Rectal smooth muscle tissue (tissue), 1 donor: Measurements from ENCODE around the gene ZHX3.

Experiments used
- H3K27ac ChIP-seq: one replicate; pipeline ENCODE4 v1.7.0; 2013; ENCODE audit warnings: low read depth, low read length, inconsistent platforms
- H3K27me3 ChIP-seq: one replicate; pipeline ENCODE4 v1.7.0; 2013; ENCODE audit warnings: low read length; ENCODE audit not compliant: control insufficient read depth, insufficient read depth
- H3K36me3 ChIP-seq: one replicate; pipeline ENCODE4 v1.7.0; 2013; ENCODE audit warnings: low read length; ENCODE audit not compliant: control insufficient read depth, insufficient read depth
- H3K4me1 ChIP-seq: one replicate; pipeline ENCODE4 v1.7.0; 2013; ENCODE audit warnings: low read length; ENCODE audit not compliant: control insufficient read depth, insufficient read depth
- H3K4me3 ChIP-seq: one replicate; pipeline ENCODE4 v1.7.0; 2013; ENCODE audit warnings: low read length
- H3K9ac ChIP-seq: one replicate; pipeline ENCODE4 v1.7.0; 2013; ENCODE audit warnings: low read length

The ZHX3 gene

GRCh38 chr20:41145821-41146620, 171.5 kb downstream of the ZHX3 start:
- H3K9ac ChIP-seq: no peak overlapping the region
- peaks cover 10% of the 10 kb centered on the region for H3K4me1 ChIP-seq
- H3K27ac ChIP-seq: no peak overlapping the region
- no peaks in the 10 kb centered on the region for H3K27me3 ChIP-seq
- no peaks in the 10 kb centered on the region for H3K36me3 ChIP-seq
- H3K4me3 ChIP-seq: no peak overlapping the region

GRCh38 chr20:41145317-41145716, 172.2 kb downstream of the ZHX3 start:
- Histone ChIP-seq H3K36me3 (no peaks in the 10 kb centered on the region), H3K27me3 (no peaks in the 10 kb centered on the region), H3K4me1 (peaks cover 10% of the 10 kb centered on the region), H3K4me3 (no peak overlapping the region), H3K27ac (no peak overlapping the region), H3K9ac (no peak overlapping the region)

- H3K4me3 ChIP-seq: no peak overlapping the region
- H3K9ac ChIP-seq: no peak overlapping the region
- H3K27ac ChIP-seq: no peak overlapping the region
- no peaks in the 10 kb centered on the region for H3K36me3 ChIP-seq
- H3K27me3 ChIP-seq: no peaks in the 10 kb centered on the region
- peaks cover 10% of the 10 kb centered on the region for H3K4me1 ChIP-seq
Measured at GRCh38 chr20:41143354-41143753, 174.2 kb downstream of the ZHX3 start.

- Histone ChIP-seq H3K4me3 (no peak overlapping the region), H3K36me3 (no peaks in the 10 kb centered on the region), H3K4me1 (peaks cover 10% of the 10 kb centered on the region), H3K27me3 (no peaks in the 10 kb centered on the region), H3K27ac (no peak overlapping the region), H3K9ac (no peak overlapping the region)
Measured at GRCh38 chr20:41142919-41143318, 174.6 kb downstream of the ZHX3 start.

- no peak overlapping the region for H3K4me3 ChIP-seq
Measured at GRCh38 chr20:41142245-41142644, 175.3 kb downstream of the ZHX3 start.

GRCh38 chr20:41141153-41141815, 176.2 kb downstream of the ZHX3 start:
- Histone ChIP-seq H3K27me3 (no peaks in the 10 kb centered on the region), H3K4me3 (no peak overlapping the region), H3K4me1 (peaks cover 8% of the 10 kb centered on the region), H3K9ac (no peak overlapping the region), H3K36me3 (no peaks in the 10 kb centered on the region), H3K27ac (peak overlapping the region; percentile 11)

More at GRCh38 chr20:41142245-41142644, 175.3 kb downstream of the ZHX3 start:
- Histone ChIP-seq H3K9ac (no peak overlapping the region), H3K27ac (no peak overlapping the region), H3K36me3 (no peaks in the 10 kb centered on the region), H3K27me3 (no peaks in the 10 kb centered on the region), H3K4me1 (peaks cover 10% of the 10 kb centered on the region)

- Histone ChIP-seq H3K27ac (no peak overlapping the region), H3K27me3 (no peaks in the 10 kb centered on the region), H3K9ac (no peak overlapping the region), H3K4me3 (no peak overlapping the region), H3K4me1 (peaks cover under 1% of the 10 kb centered on the region), H3K36me3 (no peaks in the 10 kb centered on the region)
Measured at GRCh38 chr20:41140226-41141133, 177.1 kb downstream of the ZHX3 start.

- Histone ChIP-seq H3K9ac (no peak overlapping the region), H3K27ac (no peak overlapping the region), H3K4me1 (no peaks in the 10 kb centered on the region), H3K27me3 (no peaks in the 10 kb centered on the region), H3K36me3 (no peaks in the 10 kb centered on the region), H3K4me3 (peak overlapping the region; percentile 86)
Measured at GRCh38 chr20:41139227-41140093, 178.1 kb downstream of the ZHX3 start.

GRCh38 chr20:41138475-41139226, 178.9 kb downstream of the ZHX3 start:
- Histone ChIP-seq H3K9ac (peak overlapping the region; percentile 42), H3K4me3 (peak overlapping the region; percentile 86), H3K4me1 (no peaks in the 10 kb centered on the region), H3K36me3 (no peaks in the 10 kb centered on the region), H3K27me3 (no peaks in the 10 kb centered on the region), H3K27ac (peak overlapping the region; percentile 90)

GRCh38 chr20:41137614-41138474, 179.7 kb downstream of the ZHX3 start:
- Histone ChIP-seq H3K4me3 (peak overlapping the region; percentile 86), H3K4me1 (no peaks in the 10 kb centered on the region), H3K36me3 (no peaks in the 10 kb centered on the region), H3K9ac (peak overlapping the region; percentile 42), H3K27me3 (no peaks in the 10 kb centered on the region), H3K27ac (peak overlapping the region; percentile 90)
